Effector memory CD4-positive, alpha-beta T cell (primary cell): ENCODE data around the gene AZGP1.
"Not testable (repeated sequence)": the region's sequence is repeated elsewhere in the genome, so short reads cannot be mapped to it uniquely, and the experiment has no call there.

Source experiments
- DNase-seq, 3 donors: peaks; one replicate each; pipeline ENCODE4 v3.0.0-alpha.2; 2020
- H3K27ac ChIP-seq: 2 replicates; pipeline ENCODE4 v1.7.0; 2013; ENCODE audit warnings: mild to moderate bottlenecking, low read length, moderate library complexity; ENCODE audit not compliant: insufficient read depth, poor library complexity, severe bottlenecking
- H3K27me3 ChIP-seq: replicated peaks from 2 replicates; pipeline ENCODE4 v1.7.0; 2013; ENCODE audit warnings: mild to moderate bottlenecking, low read length; ENCODE audit not compliant: insufficient read depth, control insufficient read depth, poor library complexity, severe bottlenecking
- H3K36me3 ChIP-seq: 2 replicates; pipeline ENCODE4 v1.7.0; 2013; ENCODE audit warnings: mild to moderate bottlenecking, low read length, moderate library complexity; ENCODE audit not compliant: control insufficient read depth, insufficient read depth
- H3K4me1 ChIP-seq: 2 replicates; pipeline ENCODE4 v1.7.0; 2013; ENCODE audit warnings: low read length, mild to moderate bottlenecking; ENCODE audit not compliant: control insufficient read depth, insufficient read depth, poor library complexity, severe bottlenecking
- H3K4me3 ChIP-seq: 2 replicates; pipeline ENCODE4 v1.7.0; 2013; ENCODE audit warnings: low read length, low read depth, mild to moderate bottlenecking; ENCODE audit not compliant: insufficient read depth, poor library complexity, severe bottlenecking
- H3K9me3 ChIP-seq: 2 replicates; pipeline ENCODE4 v1.7.0; 2013; ENCODE audit warnings: mild to moderate bottlenecking, low read length, moderate library complexity; ENCODE audit not compliant: control insufficient read depth

AZGP1 gene

GRCh38 chr7:99981066-99981465 is 5.2 kb upstream of the AZGP1 start:
- DNase-seq, H3K27ac ChIP-seq, H3K27me3 ChIP-seq, H3K36me3 ChIP-seq, H3K4me1 ChIP-seq, H3K4me3 ChIP-seq, H3K9me3 ChIP-seq: not testable (repeated sequence)

- H3K9me3 ChIP-seq, H3K4me3 ChIP-seq, H3K27me3 ChIP-seq, DNase-seq, H3K36me3 ChIP-seq, H3K27ac ChIP-seq, H3K4me1 ChIP-seq: not testable (repeated sequence)
These were observed 4.6 kb upstream of the AZGP1 start for GRCh38 chr7:99980448-99980872.

- H3K36me3 ChIP-seq, H3K4me3 ChIP-seq, H3K4me1 ChIP-seq, H3K27me3 ChIP-seq, H3K27ac ChIP-seq, H3K9me3 ChIP-seq: not testable (repeated sequence)
- DNase-seq, result peak; percentile 38 to 59 (median 40)
These were observed 4.0 kb upstream of the AZGP1 start for GRCh38 chr7:99979814-99980225.

- H3K9me3 ChIP-seq, result no peaks in the 10 kb centered on the region
- DNase-seq, result no peak
- H3K27ac ChIP-seq, result no peak overlapping the region
- H3K36me3 ChIP-seq, result no peaks in the 10 kb centered on the region
- H3K4me3 ChIP-seq, result no peak overlapping the region
- H3K4me1 ChIP-seq, result no peaks in the 10 kb centered on the region
- no peaks in the 10 kb centered on the region for H3K27me3 ChIP-seq
These were observed 795 bp upstream of the AZGP1 start for GRCh38 chr7:99976626-99977025.

- Histone ChIP-seq H3K27me3 (no peaks in the 10 kb centered on the region), H3K9me3 (no peaks in the 10 kb centered on the region), H3K27ac (no peak overlapping the region), H3K4me1 (no peaks in the 10 kb centered on the region), H3K4me3 (no peak overlapping the region), H3K36me3 (no peaks in the 10 kb centered on the region)
- DNase-seq, result no peak
These were observed 1.1 kb downstream of the AZGP1 start for GRCh38 chr7:99974681-99975080.

- not testable (repeated sequence) for H3K27ac ChIP-seq, H3K27me3 ChIP-seq, H3K4me3 ChIP-seq, H3K36me3 ChIP-seq, H3K4me1 ChIP-seq, DNase-seq, H3K9me3 ChIP-seq
These were observed 2.0 kb downstream of the AZGP1 start for GRCh38 chr7:99973817-99974216.

- Histone ChIP-seq H3K9me3 (no peaks in the 10 kb centered on the region), H3K27me3 (no peaks in the 10 kb centered on the region), H3K27ac (no peak overlapping the region), H3K4me1 (no peaks in the 10 kb centered on the region), H3K4me3 (no peak overlapping the region), H3K36me3 (no peaks in the 10 kb centered on the region)
- DNase-seq, result no peak
These were observed 4.6 kb downstream of the AZGP1 start for GRCh38 chr7:99971242-99971641.

- not testable (repeated sequence) for H3K27ac ChIP-seq, H3K27me3 ChIP-seq, H3K36me3 ChIP-seq, H3K9me3 ChIP-seq, DNase-seq, H3K4me1 ChIP-seq, H3K4me3 ChIP-seq
These were observed 6.0 kb downstream of the AZGP1 start for GRCh38 chr7:99969813-99970212.

- Histone ChIP-seq H3K4me1 (no peaks in the 10 kb centered on the region), H3K27me3 (no peaks in the 10 kb centered on the region), H3K36me3 (no peaks in the 10 kb centered on the region), H3K27ac (no peak overlapping the region), H3K9me3 (no peaks in the 10 kb centered on the region), H3K4me3 (no peak overlapping the region)
- no peak for DNase-seq
These were observed 6.5 kb downstream of the AZGP1 start for GRCh38 chr7:99969298-99969697.

GRCh38 chr7:99958564-99959227 is 17.1 kb downstream of the AZGP1 start:
- H3K27me3 ChIP-seq, result no peaks in the 10 kb centered on the region
- no peak for DNase-seq
- no peaks in the 10 kb centered on the region for H3K9me3 ChIP-seq
- H3K4me3 ChIP-seq, result no peak overlapping the region
- no peaks in the 10 kb centered on the region for H3K4me1 ChIP-seq
- H3K36me3 ChIP-seq, result no peaks in the 10 kb centered on the region
- no peak overlapping the region for H3K27ac ChIP-seq
